K562 (cell line): Measurements from ENCODE around the gene SORCS1. TPM values are rescaled to one million over a fixed set of nuclear protein-coding genes. Genes with fewer than 3 reads are reported as not detected.
A peak's percentile ranks its signal among the peaks of the same experiment; 100 is the strongest.

Source experiments
- ATF2 ChIP-seq: sonication (generic); formaldehyde crosslinking; IDR thresholded peaks from 2 replicates; pipeline ENCODE4 v1.8.1; 2022; ENCODE audit warnings: missing genetic modification reagents
- BRF1 ChIP-seq: IDR thresholded peaks from 3 replicates; pipeline ENCODE4 v1.6.1; 2011; ENCODE audit warnings: borderline replicate concordance, mild to moderate bottlenecking; ENCODE audit not compliant: insufficient read length; ENCODE audit errors: extremely low read depth
- CTCF ChIP-seq, 3 experiments: IDR thresholded peaks in 2 of 3; conservative IDR thresholded peaks in 1 of 3; 2 replicates each; pipeline ENCODE4 v1.5.1; 2011 to 2012; ENCODE audit warnings: low read length in 3 of 3, mild to moderate bottlenecking in 3 of 3, control low read depth in 2 of 3, improper control_type of control experiment in 1 of 3, inconsistent platforms in 1 of 3, low read depth in 1 of 3, mixed read lengths in 1 of 3, moderate library complexity in 1 of 3; ENCODE audit not compliant: insufficient read depth in 2 of 3
- E4F1 ChIP-seq: fragments of 250-450 bp; sonication (Bioruptor Pico); IDR thresholded peaks from 2 replicates; pipeline ENCODE4 v1.5.0; 2021; ENCODE audit warnings: mild to moderate bottlenecking, borderline replicate concordance
- EP300 ChIP-seq: IDR thresholded peaks from 2 replicates; pipeline ENCODE4 v1.6.1; 2012; ENCODE audit warnings: low read length, improper control_type of control experiment
- HMG20A ChIP-seq: fragments of 450-650 bp; formaldehyde crosslinking; conservative IDR thresholded peaks from 2 replicates; pipeline ENCODE4 v1.4.0; 2020; ENCODE audit warnings: mild to moderate bottlenecking, mixed read lengths
- LCOR ChIP-seq: sonication (generic); formaldehyde crosslinking; IDR thresholded peaks from 2 replicates; pipeline ENCODE4 v1.8.0; 2022; ENCODE audit warnings: mild to moderate bottlenecking, missing genetic modification reagents
- MXI1 ChIP-seq: IDR thresholded peaks from 2 replicates; pipeline ENCODE4 v1.6.1; 2011; ENCODE audit warnings: low read depth, mild to moderate bottlenecking, improper control_type of control experiment, low read length
- MYNN ChIP-seq, 2 experiments: sonication (generic); formaldehyde crosslinking in 1 of 2; IDR thresholded peaks; 2 replicates each; pipeline versions ENCODE4 v1.5.0 to v1.6.1; 2016 to 2020; ENCODE audit warnings: antibody characterized with exemption in 1 of 2, missing genetic modification reagents in 1 of 2
- SPI1 ChIP-seq: IDR thresholded peaks from 2 replicates; pipeline ENCODE4 v1.6.1; 2011; ENCODE audit warnings: low read depth, low read length, control low read depth, borderline replicate concordance
- SREBF2 ChIP-seq: sonication (generic); formaldehyde crosslinking; IDR thresholded peaks from 2 replicates; pipeline ENCODE4 v1.4.0; 2020; ENCODE audit warnings: mild to moderate bottlenecking, missing genetic modification reagents
- TAL1 ChIP-seq: fragments of 450-650 bp; IDR thresholded peaks from 2 replicates; pipeline ENCODE4 v1.6.1; 2016; ENCODE audit warnings: mild to moderate bottlenecking
- ZBTB1 ChIP-seq: sonication (generic); formaldehyde crosslinking; IDR thresholded peaks from 2 replicates; pipeline ENCODE4 v1.8.1; 2023; ENCODE audit warnings: missing genetic modification reagents, low read depth, mild to moderate bottlenecking, borderline replicate concordance
- ZBTB49 ChIP-seq: sonication (generic); formaldehyde crosslinking; IDR thresholded peaks from 2 replicates; pipeline ENCODE4 v1.8.0; 2022; ENCODE audit warnings: missing genetic modification reagents, mild to moderate bottlenecking, borderline replicate concordance
- ZFP91 ChIP-seq: sonication (generic); formaldehyde crosslinking; IDR thresholded peaks from 2 replicates; pipeline ENCODE4 v1.8.0; 2022; ENCODE audit warnings: mild to moderate bottlenecking, missing genetic modification reagents
- ZNF277 ChIP-seq: fragments of 250-450 bp; sonication (Bioruptor Pico); IDR thresholded peaks from 2 replicates; pipeline ENCODE4 v1.8.0; 2022; ENCODE audit warnings: inconsistent platforms, mild to moderate bottlenecking, moderate library complexity, borderline replicate concordance
- ZNF764 ChIP-seq: fragments of 250-450 bp; sonication (Bioruptor Pico); IDR thresholded peaks from 2 replicates; pipeline ENCODE4 v1.4.0; 2020; ENCODE audit warnings: low read depth, mild to moderate bottlenecking, moderate library complexity
- polyA plus RNA-seq, 8 experiments: library from polyadenylated mRNA; depleted of rRNA in 4 of 8; stranded (reverse) in 5 of 8; unstranded in 3 of 8; fragments of >200 nt; fragmentation: Nextera tagmentation in 2 of 8; fragmentation: Illumina TruSeq in 1 of 8; extraction: Ambion mirVana in 2 of 8; extraction: Trizol in 1 of 8; gene quantifications; 2 replicates each; pipeline versions ENCODE4 v1.2.1 to v1.2.3, GENCODE V29; 2011 to 2014; ENCODE audit warnings: inconsistent platforms in 1 of 8, missing spikeins in 1 of 8
- total RNA-seq, 7 experiments: library from RNA; depleted of rRNA in 6 of 7; stranded (reverse); fragments of >200 nt in 6 of 7; fragmentation: Illumina TruSeq in 2 of 7; extraction: Trizol in 2 of 7; gene quantifications; 2 replicates each; pipeline versions ENCODE4 v1.2.1 to v1.2.3, GENCODE V29; 2011 to 2021; ENCODE audit warnings: low replicate concordance in 1 of 7

SORCS1 gene
- total and polyA plus RNA-seq, 9 of the 15 experiments (the other 6 are each of a cell fraction or from before 2014, with no cell fraction given), result 1.5 to 3.9 (median 2.7) TPM

GRCh38 chr10:106819490-106819889 lies 345.0 kb downstream of the SORCS1 start (continued):
- TF ChIP-seq ZFP91 (CRISPR knock-in tag) (no peak), SPI1 (no peak), MYNN (IDR thresholded peaks at IDR 0.05) (no peak), MYNN (CRISPR knock-in tag; IDR thresholded peaks at IDR 0.05) (no peak), LCOR (CRISPR knock-in tag) (no peak), ZBTB49 (no peak), TAL1 (0 out of 2 replicates have a peak, but pooled peaks have one; percentile 14), ZNF764 (CRISPR knock-in tag) (no peak), E4F1 (CRISPR knock-in tag) (no peak), ZNF277 (CRISPR knock-in tag) (no peak), EP300 (peak; percentile 63; the same call in 1 of the 2 replicates), ZBTB1 (CRISPR knock-in tag) (no peak), ATF2 (CRISPR knock-in tag) (no peak), SREBF2 (CRISPR knock-in tag) (no peak), BRF1 (no peak), HMG20A (CRISPR knock-in tag) (no peak), MXI1 (no peak), CTCF (IDR thresholded peaks at IDR 0.05 in 2 of 3, conservative IDR thresholded peaks at IDR 0.05 in 1 of 3; ENCODE audit: insufficient read depth in 2 of 3, low read depth in 1 of 3, low read length in 3 of 3) (no peak)
